Smooth muscle cell (in vitro differentiated cells): Measurements from ENCODE around the gene FAM98C. TPM values are rescaled to one million over a fixed set of nuclear protein-coding genes. Genes with fewer than 3 reads are reported as not detected.
A peak's percentile ranks its signal among the peaks of the same experiment; 100 is the strongest.

Source experiments
- DNase-seq: peaks from one replicate; lab custom pipeline; 2025; ENCODE audit not compliant: unreplicated experiment; lab: John Stamatoyannopoulos, UW
- H2AFZ ChIP-seq: fragments of 200-600 bp; sonication (generic); 2 replicates; pipeline ENCODE4 v1.6.0; 2016; ENCODE audit warnings: antibody characterized with exemption, low read depth, mild to moderate bottlenecking
- H3F3A ChIP-seq: fragments of 200-600 bp; sonication (generic); 2 replicates; pipeline ENCODE4 v1.6.0; 2017; ENCODE audit warnings: antibody characterized with exemption, low read depth
- H3K27ac ChIP-seq: fragments of 200-600 bp; sonication (generic); 2 replicates; pipeline ENCODE4 v1.5.1; 2016; ENCODE audit warnings: low read depth, mild to moderate bottlenecking
- H3K27me3 ChIP-seq: fragments of 200-600 bp; sonication (generic); 2 replicates; pipeline ENCODE4 v1.6.1; 2016; ENCODE audit warnings: low read depth, mild to moderate bottlenecking
- H3K36me3 ChIP-seq: fragments of 200-600 bp; sonication (generic); 2 replicates; pipeline ENCODE4 v1.5.1; 2016; ENCODE audit warnings: low read depth
- H3K4me1 ChIP-seq: fragments of 200-600 bp; sonication (generic); 2 replicates; pipeline ENCODE4 v1.5.1; 2016; ENCODE audit warnings: low read depth
- H3K4me2 ChIP-seq: fragments of 200-600 bp; sonication (generic); 2 replicates; pipeline ENCODE4 v1.6.0; 2016; ENCODE audit warnings: mild to moderate bottlenecking
- H3K4me3 ChIP-seq: fragments of 200-600 bp; sonication (generic); 2 replicates; pipeline ENCODE4 v1.5.1; 2016; ENCODE audit warnings: mild to moderate bottlenecking
- H3K79me2 ChIP-seq: fragments of 200-600 bp; sonication (generic); 2 replicates; pipeline ENCODE4 v1.6.0; 2016; ENCODE audit warnings: low read depth, mild to moderate bottlenecking
- H3K9ac ChIP-seq: fragments of 200-600 bp; sonication (generic); 2 replicates; pipeline ENCODE4 v1.6.0; 2016; ENCODE audit warnings: low read depth
- H3K9me3 ChIP-seq: fragments of 200-600 bp; sonication (generic); replicated peaks from 2 replicates; pipeline ENCODE4 v1.5.1; 2016; ENCODE audit warnings: low read depth
- H4K20me1 ChIP-seq: fragments of 200-600 bp; sonication (generic); 2 replicates; pipeline ENCODE4 v1.6.0; 2016; ENCODE audit warnings: low read depth
- WGBS: methylation state at CpG from one replicate; pipeline ENCODE4 v1.1.7; 2016; ENCODE audit warnings: low lambda C conversion rate; 5-methylcytosine and 5-hydroxymethylcytosine counted together
- polyA plus RNA-seq: library from polyadenylated mRNA; unstranded; fragments of >200 nt; fragmentation: Nextera tagmentation; extraction: Ambion mirVana; gene quantifications from 2 replicates; pipeline ENCODE4 v1.2.1, GENCODE V29; 2016
- total RNA-seq: library from RNA; depleted of rRNA; stranded (reverse); fragments of >200 nt; gene quantifications from 2 replicates; pipeline ENCODE4 v1.2.3, GENCODE V29; 2014
- TF ChIP-seq, protein P1 (sequence below): fragments of 200-600 bp; sonication (generic); IDR thresholded peaks from 2 replicates; pipeline ENCODE4 v1.5.1; 2017; ENCODE audit warnings: borderline replicate concordance, mild to moderate bottlenecking, antibody characterized with exemption; ENCODE audit not compliant: insufficient read depth, poor library complexity, severe bottlenecking

The FAM98C gene
- total and polyA plus RNA-seq, 2 experiments from 2014 or later: 8.5 to 15.9 TPM

DNA sequence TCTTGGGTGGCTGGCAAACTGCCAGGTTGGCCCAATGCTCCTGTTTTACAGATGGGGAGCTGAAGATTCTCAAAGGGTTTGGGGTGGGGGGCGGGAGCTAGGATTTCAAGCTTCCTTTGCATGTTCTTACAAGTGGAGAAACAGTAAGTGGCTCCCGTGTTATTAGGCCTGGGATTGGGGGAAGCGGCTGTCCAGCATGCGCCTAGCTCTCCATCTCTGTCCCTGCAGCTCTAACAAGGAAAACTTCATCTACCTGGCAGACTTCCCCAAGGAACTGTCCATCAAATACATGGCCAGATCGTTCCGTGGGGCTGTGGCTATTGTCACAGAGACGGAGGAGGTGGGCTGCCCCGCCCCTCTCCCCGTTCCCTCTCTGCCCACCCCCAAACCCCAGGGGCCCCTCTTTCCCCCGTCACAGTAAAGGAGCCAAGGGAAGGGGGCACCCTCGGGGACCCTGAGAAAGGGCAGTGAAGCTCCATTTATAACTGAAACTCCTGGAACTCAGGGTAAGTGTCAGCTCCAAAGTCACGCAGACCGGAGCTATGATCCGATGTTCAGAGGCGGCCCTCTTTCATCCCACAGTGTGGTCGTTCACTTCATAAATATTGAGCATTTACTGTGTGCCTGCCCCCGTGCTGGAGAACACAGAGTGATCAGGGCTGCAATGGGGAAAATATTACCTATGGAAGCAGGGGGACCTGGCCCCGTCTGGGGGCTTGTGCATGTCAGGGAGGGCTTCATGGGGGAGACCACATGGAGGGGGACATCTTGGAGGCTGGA, 43.5 kb upstream of the FAM98C start:
- no peak overlapping the region for H3K9ac ChIP-seq
- no peak overlapping the region for H3K4me2 ChIP-seq
- no peak overlapping the region for H3K27ac ChIP-seq
- H3K36me3 ChIP-seq: no peaks in the 10 kb centered on the region
- H3K27me3 ChIP-seq: peaks cover 45% of the 10 kb centered on the region
- DNase-seq: no peak
- no peaks in the 10 kb centered on the region for H3F3A ChIP-seq
- TF ChIP-seq, protein P1, sequence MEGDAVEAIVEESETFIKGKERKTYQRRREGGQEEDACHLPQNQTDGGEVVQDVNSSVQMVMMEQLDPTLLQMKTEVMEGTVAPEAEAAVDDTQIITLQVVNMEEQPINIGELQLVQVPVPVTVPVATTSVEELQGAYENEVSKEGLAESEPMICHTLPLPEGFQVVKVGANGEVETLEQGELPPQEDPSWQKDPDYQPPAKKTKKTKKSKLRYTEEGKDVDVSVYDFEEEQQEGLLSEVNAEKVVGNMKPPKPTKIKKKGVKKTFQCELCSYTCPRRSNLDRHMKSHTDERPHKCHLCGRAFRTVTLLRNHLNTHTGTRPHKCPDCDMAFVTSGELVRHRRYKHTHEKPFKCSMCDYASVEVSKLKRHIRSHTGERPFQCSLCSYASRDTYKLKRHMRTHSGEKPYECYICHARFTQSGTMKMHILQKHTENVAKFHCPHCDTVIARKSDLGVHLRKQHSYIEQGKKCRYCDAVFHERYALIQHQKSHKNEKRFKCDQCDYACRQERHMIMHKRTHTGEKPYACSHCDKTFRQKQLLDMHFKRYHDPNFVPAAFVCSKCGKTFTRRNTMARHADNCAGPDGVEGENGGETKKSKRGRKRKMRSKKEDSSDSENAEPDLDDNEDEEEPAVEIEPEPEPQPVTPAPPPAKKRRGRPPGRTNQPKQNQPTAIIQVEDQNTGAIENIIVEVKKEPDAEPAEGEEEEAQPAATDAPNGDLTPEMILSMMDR: no peak
- no peaks in the 10 kb centered on the region for H3K4me1 ChIP-seq
- no peak overlapping the region for H3K4me3 ChIP-seq
- H2AFZ ChIP-seq: no peak overlapping the region
- H3K9me3 ChIP-seq: no peaks in the 10 kb centered on the region
- H4K20me1 ChIP-seq: no peaks in the 10 kb centered on the region
- WGBS: 75% methylated on average over 17 of the region's 18 CpGs
- no peaks in the 10 kb centered on the region for H3K79me2 ChIP-seq

DNA sequence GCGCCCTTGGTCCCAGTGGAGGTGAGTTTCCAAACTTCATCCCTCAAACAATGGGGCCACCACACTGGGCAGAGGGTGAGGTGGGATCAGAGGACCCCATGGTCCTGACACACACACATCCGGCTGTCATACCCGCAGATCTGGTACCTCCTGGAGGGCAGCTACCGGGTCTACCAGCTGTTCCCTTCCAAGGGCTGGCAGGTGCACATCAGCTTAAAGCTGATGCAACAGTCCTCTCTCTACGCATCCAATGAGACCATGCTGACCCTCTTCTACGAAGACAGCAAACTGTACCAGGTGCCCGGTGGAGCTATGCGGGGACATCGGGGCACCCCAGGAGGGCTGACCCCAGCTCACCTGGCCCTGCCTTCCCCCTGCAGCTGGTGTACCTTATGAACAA, 42.5 kb upstream of the FAM98C start:
- H3K4me3 ChIP-seq: no peak overlapping the region
- H3K9me3 ChIP-seq: no peaks in the 10 kb centered on the region
- peaks cover 45% of the 10 kb centered on the region for H3K27me3 ChIP-seq
- 90% methylated on average over 9 of the region's 9 CpGs for WGBS
- no peak overlapping the region for H3K4me2 ChIP-seq
- H3F3A ChIP-seq: no peaks in the 10 kb centered on the region
- no peaks in the 10 kb centered on the region for H4K20me1 ChIP-seq
- H3K36me3 ChIP-seq: no peaks in the 10 kb centered on the region
- H3K9ac ChIP-seq: no peak overlapping the region
- H3K27ac ChIP-seq: no peak overlapping the region
- no peaks in the 10 kb centered on the region for H3K4me1 ChIP-seq
- H3K79me2 ChIP-seq: no peaks in the 10 kb centered on the region
- TF ChIP-seq, protein P1: no peak
- H2AFZ ChIP-seq: no peak overlapping the region
- DNase-seq: no peak

DNA sequence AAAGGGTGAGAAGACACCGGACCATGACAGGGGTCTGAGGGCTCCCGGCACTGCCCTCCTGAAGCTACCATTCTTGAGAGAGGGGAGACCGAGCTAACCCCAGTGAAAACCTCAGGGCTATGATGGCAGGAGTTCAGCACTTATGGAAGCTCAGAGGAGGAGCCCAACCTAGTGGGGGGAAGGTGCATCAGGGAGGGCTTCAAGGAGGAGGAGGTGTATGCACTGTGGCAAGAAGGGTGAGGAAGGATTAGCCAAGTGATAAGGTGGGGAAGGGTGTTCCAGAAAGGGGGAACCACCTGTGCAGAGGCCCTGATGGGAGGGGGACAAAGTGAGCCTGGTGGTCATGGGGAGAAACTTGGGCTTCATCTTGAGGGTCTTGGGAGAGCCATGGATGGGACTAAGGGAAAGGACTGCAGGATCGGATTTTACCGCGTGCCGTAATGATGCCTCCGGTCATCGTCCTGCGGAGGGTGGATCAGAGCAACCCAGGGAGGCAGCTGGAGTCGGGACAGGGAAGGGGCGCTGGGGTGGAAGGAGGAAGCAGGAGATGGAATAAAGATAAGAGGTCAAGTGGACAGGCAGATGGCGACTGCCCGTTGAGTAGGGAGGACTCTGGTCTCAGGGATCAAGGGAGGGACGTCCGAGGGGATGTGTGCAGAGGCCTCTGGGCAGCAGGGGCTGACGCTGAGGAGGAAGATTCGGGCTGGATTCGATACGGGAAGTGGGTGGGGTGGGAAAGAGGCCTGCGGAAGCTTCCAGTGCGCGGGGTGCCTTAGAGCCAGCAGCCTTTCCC, 41.9 kb upstream of the FAM98C start:
- Histone ChIP-seq H3K36me3 (no peaks in the 10 kb centered on the region), H3K27ac (no peak overlapping the region), H3K4me2 (peak overlapping the region; percentile 99), H3K4me1 (no peaks in the 10 kb centered on the region), H3K4me3 (peak overlapping the region; percentile 70), H3K9ac (no peak overlapping the region), H3F3A (no peaks in the 10 kb centered on the region), H4K20me1 (no peaks in the 10 kb centered on the region), H2AFZ (peak overlapping the region; percentile 52), H3K79me2 (no peaks in the 10 kb centered on the region), H3K9me3 (no peaks in the 10 kb centered on the region), H3K27me3 (peaks cover 45% of the 10 kb centered on the region)
- no peak for DNase-seq
- TF ChIP-seq, protein P1: no peak
- 38% methylated on average over 23 of the region's 23 CpGs for WGBS
